ENCODE measurements around the gene OAS3. TPM values are rescaled to one million over a fixed set of nuclear protein-coding genes. Genes with fewer than 3 reads are reported as not detected.

The OAS3 gene
- total and polyA plus RNA-seq, 10 of the 15 experiments (the other 5 are each of a cell fraction or from before 2014, with no cell fraction given): 5.1 to 107 (median 18.0) TPM

DNA sequence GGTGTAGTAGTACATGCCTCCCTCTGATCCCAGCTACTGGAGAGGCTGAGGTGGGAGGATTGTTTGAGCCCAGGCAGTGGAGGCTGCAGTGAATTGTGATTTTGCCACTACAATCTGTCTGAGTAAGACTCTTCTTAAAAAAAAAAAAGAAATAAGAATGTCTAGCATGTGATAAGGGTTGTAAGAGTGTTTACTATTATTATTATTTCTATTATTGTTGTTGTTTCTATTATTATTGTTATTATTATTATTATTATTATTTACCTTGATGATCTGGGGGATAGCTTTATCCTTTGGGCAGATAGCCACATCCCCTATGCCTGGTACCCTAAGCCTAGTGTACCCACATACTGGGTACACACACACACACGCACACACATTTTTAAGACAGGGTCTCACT lies 4.3 kb downstream of the OAS3 start (continued):
- TF ChIP-seq, protein P1, sequence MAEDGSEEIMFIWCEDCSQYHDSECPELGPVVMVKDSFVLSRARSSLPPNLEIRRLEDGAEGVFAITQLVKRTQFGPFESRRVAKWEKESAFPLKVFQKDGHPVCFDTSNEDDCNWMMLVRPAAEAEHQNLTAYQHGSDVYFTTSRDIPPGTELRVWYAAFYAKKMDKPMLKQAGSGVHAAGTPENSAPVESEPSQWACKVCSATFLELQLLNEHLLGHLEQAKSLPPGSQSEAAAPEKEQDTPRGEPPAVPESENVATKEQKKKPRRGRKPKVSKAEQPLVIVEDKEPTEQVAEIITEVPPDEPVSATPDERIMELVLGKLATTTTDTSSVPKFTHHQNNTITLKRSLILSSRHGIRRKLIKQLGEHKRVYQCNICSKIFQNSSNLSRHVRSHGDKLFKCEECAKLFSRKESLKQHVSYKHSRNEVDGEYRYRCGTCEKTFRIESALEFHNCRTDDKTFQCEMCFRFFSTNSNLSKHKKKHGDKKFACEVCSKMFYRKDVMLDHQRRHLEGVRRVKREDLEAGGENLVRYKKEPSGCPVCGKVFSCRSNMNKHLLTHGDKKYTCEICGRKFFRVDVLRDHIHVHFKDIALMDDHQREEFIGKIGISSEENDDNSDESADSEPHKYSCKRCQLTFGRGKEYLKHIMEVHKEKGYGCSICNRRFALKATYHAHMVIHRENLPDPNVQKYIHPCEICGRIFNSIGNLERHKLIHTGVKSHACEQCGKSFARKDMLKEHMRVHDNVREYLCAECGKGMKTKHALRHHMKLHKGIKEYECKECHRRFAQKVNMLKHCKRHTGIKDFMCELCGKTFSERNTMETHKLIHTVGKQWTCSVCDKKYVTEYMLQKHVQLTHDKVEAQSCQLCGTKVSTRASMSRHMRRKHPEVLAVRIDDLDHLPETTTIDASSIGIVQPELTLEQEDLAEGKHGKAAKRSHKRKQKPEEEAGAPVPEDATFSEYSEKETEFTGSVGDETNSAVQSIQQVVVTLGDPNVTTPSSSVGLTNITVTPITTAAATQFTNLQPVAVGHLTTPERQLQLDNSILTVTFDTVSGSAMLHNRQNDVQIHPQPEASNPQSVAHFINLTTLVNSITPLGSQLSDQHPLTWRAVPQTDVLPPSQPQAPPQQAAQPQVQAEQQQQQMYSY (CRISPR knock-in tag; IDR thresholded peaks at IDR 0.05): no peak
- TF ChIP-seq ASH2L (IDR thresholded peaks at IDR 0.05; ENCODE audit: borderline replicate concordance, low read depth): no peak
- TF ChIP-seq, protein P2, sequence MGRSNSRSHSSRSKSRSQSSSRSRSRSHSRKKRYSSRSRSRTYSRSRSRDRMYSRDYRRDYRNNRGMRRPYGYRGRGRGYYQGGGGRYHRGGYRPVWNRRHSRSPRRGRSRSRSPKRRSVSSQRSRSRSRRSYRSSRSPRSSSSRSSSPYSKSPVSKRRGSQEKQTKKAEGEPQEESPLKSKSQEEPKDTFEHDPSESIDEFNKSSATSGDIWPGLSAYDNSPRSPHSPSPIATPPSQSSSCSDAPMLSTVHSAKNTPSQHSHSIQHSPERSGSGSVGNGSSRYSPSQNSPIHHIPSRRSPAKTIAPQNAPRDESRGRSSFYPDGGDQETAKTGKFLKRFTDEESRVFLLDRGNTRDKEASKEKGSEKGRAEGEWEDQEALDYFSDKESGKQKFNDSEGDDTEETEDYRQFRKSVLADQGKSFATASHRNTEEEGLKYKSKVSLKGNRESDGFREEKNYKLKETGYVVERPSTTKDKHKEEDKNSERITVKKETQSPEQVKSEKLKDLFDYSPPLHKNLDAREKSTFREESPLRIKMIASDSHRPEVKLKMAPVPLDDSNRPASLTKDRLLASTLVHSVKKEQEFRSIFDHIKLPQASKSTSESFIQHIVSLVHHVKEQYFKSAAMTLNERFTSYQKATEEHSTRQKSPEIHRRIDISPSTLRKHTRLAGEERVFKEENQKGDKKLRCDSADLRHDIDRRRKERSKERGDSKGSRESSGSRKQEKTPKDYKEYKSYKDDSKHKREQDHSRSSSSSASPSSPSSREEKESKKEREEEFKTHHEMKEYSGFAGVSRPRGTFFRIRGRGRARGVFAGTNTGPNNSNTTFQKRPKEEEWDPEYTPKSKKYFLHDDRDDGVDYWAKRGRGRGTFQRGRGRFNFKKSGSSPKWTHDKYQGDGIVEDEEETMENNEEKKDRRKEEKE (IDR thresholded peaks at IDR 0.05): no peak

DNA sequence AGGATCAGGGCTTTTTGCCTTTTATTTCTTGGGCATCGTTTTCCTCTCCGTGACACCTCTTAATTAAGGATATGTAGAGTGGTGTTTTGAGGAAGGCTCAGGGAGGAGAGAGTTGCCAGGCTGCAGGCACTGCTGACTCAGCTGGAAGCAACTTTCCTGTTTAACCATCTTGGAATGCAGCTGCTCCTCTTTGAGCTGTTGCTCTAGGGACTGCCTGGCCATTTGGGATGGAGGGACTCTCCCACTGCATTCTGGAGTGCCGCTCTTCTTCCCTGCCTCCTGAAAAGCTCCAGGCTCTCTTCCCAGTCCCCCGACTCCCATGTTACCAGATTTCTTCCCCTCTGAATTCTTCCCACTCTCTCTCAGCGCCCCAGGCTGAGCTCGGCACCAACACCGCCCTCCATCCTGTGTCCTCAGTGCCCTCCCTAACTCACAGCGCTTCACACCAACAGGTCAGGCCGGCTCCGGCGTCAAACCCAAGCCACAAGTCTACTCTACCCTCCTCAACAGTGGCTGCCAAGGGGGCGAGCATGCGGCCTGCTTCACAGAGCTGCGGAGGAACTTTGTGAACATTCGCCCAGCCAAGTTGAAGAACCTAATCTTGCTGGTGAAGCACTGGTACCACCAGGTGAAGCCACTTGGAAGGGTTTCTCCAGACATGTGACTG lies 5.9 kb downstream of the OAS3 start:
- H3K27me3 ChIP-seq (replicated peaks in 1 of 2; ENCODE audit: control insufficient read depth in 2 of 2, insufficient read depth in 2 of 2, low read length in 1 of 2): no peaks in the 10 kb centered on the region
- H3K27ac ChIP-seq (ENCODE audit: control insufficient read depth, insufficient read depth): no peak overlapping the region
- ChIA-PET SMC1A (ENCODE audit: uncharacterized antibody, unreplicated experiment) (interaction anchor here (1.3 to 1.5 kb wide), 3 partner anchors 34 to 39 kb away, joined by 3 to 4 read pairs (median 3); partner anchors contain the start of genes OAS1 and OAS2), POLR2A (no interaction called here), RAD21 (ENCODE audit: unreplicated experiment) (interaction anchor here (1.4 kb wide), 1 partner anchor 36 kb away, joined by 5 read pairs; the partner anchor contains the start of gene OAS1), CTCF (interaction anchor here (1.0 to 3.7 kb wide), 2 partner anchors 19 to 36 kb away, joined by 4 to 11 read pairs; no protein-coding TSS in a partner anchor)
- H3K4me1 ChIP-seq (ENCODE audit: control insufficient read depth, insufficient read depth, low read length): peaks cover 8% of the 10 kb centered on the region; the same call in 1 of the 2 replicates
- H4K20me1 ChIP-seq (ENCODE audit: control insufficient read depth, insufficient read depth): no peaks in the 10 kb centered on the region
- BruUV-seq (replicated peaks): no TSS peak
- no peak for FAIRE-seq
- H3K36me3 ChIP-seq (ENCODE audit: control insufficient read depth in 2 of 2, insufficient read depth in 2 of 2, low read length in 1 of 2): peaks cover 0 to 14% of the 10 kb centered on the region in 2 experiments; a peak in 3 of 4 replicates
- no peak overlapping the region for H2AFZ ChIP-seq (ENCODE audit: control insufficient read depth, low read depth, low read length)
- ATAC-seq: no peak
- in situ Hi-C loops (cut with MboI) (no loop called here), intact Hi-C loops (cut with micrococcal nuclease; ENCODE audit: unreplicated experiment) (no loop called here)
- H3K9me3 ChIP-seq (replicated peaks; ENCODE audit: control insufficient read depth, insufficient read depth, low read length): no peaks in the 10 kb centered on the region
- H3K9ac ChIP-seq (ENCODE audit: control insufficient read depth, insufficient read depth, low read length): no peak overlapping the region
- no peak overlapping the region for H3K4me2 ChIP-seq (ENCODE audit: control insufficient read depth, insufficient read depth)
- peaks cover 23% of the 10 kb centered on the region for H3K79me2 ChIP-seq (ENCODE audit: control insufficient read depth, insufficient read depth, low read length)
- WGBS (ENCODE audit: insufficient coverage, insufficient replicate concordance, low lambda C conversion rate, missing lambda C conversion rate): 88% methylated on average over 15 of the region's 15 CpGs
- no peak for DNase-seq (ENCODE audit: low read depth, low spot score)
- no peak overlapping the region for H3K4me3 ChIP-seq
- no peak for TF ChIP-seq BRCA1 (IDR thresholded peaks at IDR 0.05; ENCODE audit: low read depth, low read length)
- TF ChIP-seq NR2C2 (IDR thresholded peaks at IDR 0.05; ENCODE audit: borderline replicate concordance, control insufficient read depth, insufficient read length, low read depth): no peak
- TF ChIP-seq KDM1A (IDR thresholded peaks at IDR 0.05; ENCODE audit: borderline replicate concordance): no peak
- no peak for TF ChIP-seq SIN3A (IDR thresholded peaks at IDR 0.05; ENCODE audit: low read depth, low read length)
- TF ChIP-seq RAD51 (IDR thresholded peaks at IDR 0.05): no peak
- TF ChIP-seq MTA2 (IDR thresholded peaks at IDR 0.05; ENCODE audit: low read depth): no peak
- TF ChIP-seq HCFC1 (IDR thresholded peaks at IDR 0.05; ENCODE audit: low read length): no peak
- no peak for TF ChIP-seq NBN (IDR thresholded peaks at IDR 0.05)
- TF ChIP-seq BCL11A (IDR thresholded peaks at IDR 0.05; ENCODE audit: low read depth, low read length): no peak
- TF ChIP-seq, protein P3, sequence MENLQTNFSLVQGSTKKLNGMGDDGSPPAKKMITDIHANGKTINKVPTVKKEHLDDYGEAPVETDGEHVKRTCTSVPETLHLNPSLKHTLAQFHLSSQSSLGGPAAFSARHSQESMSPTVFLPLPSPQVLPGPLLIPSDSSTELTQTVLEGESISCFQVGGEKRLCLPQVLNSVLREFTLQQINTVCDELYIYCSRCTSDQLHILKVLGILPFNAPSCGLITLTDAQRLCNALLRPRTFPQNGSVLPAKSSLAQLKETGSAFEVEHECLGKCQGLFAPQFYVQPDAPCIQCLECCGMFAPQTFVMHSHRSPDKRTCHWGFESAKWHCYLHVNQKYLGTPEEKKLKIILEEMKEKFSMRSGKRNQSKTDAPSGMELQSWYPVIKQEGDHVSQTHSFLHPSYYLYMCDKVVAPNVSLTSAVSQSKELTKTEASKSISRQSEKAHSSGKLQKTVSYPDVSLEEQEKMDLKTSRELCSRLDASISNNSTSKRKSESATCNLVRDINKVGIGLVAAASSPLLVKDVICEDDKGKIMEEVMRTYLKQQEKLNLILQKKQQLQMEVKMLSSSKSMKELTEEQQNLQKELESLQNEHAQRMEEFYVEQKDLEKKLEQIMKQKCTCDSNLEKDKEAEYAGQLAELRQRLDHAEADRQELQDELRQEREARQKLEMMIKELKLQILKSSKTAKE (IDR thresholded peaks at IDR 0.05; ENCODE audit: low read depth, poor library complexity, severe bottlenecking): no peak
- no peak for TF ChIP-seq BHLHE40 (IDR thresholded peaks at IDR 0.05; ENCODE audit: borderline replicate concordance in 1 of 2, low read depth in 2 of 2, low read length in 1 of 2)
